Activated CD4-positive, alpha-beta T cell treated with anti-CD3 and anti-CD28 coated beads, Interleukin-2, amount 50 U/mL, for 24 hours (primary cell): ENCODE measurements around the gene SPAG16.
"Not testable (repeated sequence)": the region's sequence is repeated elsewhere in the genome, so short reads cannot be mapped to it uniquely, and the experiment has no call there.

ENCODE experiments used
- DNase-seq, 2 donors: peaks; one replicate each; pipeline ENCODE4 v3.0.0-alpha.2; 2020; ENCODE audit warnings: low read depth in 1 of 2, low spot score in 1 of 2

SPAG16 gene

GRCh38 chr2:214062279-214062678 lies 778.0 kb downstream of the SPAG16 start:
- not testable (repeated sequence) for DNase-seq

DNA sequence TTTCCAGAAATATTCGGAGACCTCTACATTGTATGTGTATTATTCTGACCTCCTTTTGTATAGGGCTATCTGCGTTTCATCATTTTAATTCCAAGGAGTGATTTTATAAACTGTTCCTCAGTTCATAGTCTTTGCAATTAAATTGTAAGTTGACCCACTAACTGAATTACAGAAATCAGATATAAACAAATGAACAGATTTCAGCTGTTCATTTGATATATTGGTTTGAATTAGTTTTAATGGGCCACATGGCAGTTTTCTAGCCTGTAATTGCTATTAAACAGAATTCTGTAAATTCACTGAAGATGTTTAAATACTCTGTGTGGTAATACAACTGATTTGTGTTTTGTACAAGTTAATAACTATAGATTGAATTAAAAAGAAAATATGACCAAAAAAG lies 780.2 kb downstream of the SPAG16 start:
- no peak for DNase-seq

DNA sequence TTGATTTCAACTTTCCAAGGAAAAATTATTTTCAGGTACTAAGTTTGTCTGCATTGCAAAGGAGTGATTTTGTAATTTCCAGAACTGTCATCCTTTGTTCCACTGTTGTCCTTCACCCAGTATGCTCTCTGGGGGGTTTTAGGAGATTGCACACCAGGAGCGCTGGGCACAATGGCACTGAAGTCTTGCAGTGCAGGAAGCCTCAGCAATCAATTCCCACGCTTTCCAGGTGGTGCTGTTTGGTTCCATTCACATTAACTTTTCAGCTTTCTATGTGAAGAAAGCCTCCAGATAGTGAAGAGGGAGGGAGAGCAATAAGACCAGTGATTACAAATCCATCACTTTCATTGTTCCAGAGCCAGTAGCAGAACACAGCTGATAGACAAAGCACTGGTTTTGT lies 782.6 kb downstream of the SPAG16 start:
- no peak for DNase-seq

- DNase-seq, result no peak
Measured at GRCh38 chr2:214069254-214069653, 785.0 kb downstream of the SPAG16 start.

GRCh38 chr2:214075456-214075855 lies 791.2 kb downstream of the SPAG16 start:
- DNase-seq, result no peak

DNA sequence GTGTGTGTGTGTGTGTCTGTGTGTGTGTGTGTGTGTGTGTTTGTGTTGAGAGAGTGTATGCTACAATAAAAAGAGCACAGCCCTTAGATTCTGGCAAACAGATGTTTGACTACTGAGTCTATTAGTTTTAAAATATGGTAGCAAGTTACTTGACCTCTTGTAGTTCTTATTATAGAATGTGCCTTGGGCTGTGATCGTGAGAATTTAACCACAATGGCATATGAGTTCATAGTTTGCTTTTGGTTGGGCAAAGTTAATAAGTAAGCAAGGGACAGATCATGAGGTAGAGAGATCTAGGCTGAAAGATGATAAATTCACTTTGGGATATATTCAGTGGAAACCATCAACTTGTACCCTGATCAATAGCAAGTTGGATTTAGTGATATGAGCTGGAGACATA lies 792.3 kb downstream of the SPAG16 start:
- no peak for DNase-seq

GRCh38 chr2:214077727-214078126 lies 793.5 kb downstream of the SPAG16 start:
- no peak for DNase-seq

GRCh38 chr2:214079032-214079431 lies 794.8 kb downstream of the SPAG16 start:
- DNase-seq, result no peak

GRCh38 chr2:214088536-214088935 lies 804.3 kb downstream of the SPAG16 start:
- no peak for DNase-seq

DNA sequence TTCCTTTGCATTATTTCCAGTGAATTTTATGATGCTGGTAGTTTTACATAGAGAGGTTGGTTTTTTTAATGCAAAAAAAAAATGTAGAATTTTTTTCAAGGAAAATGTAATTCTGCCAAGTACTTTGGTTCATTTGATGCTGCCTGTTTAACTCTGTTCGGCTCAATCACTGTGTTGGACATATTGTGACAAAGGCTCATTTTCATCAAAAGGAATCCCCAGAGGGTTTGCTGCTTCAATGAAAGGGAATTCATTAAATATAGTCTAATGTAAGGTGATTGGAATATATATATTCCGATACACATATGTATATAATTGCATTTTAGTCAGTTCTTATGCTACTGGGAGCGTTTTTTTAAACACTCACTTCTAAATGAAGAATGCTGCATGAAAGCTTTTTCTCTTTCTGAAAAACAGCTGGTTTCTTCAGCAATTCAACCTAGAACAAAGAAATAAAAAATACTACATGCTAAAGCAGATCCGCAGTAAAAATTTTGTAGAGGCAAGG lies 812.0 kb downstream of the SPAG16 start:
- DNase-seq, result no peak

- DNase-seq, result no peak
Measured at GRCh38 chr2:214098811-214099210, 814.5 kb downstream of the SPAG16 start.

DNA sequence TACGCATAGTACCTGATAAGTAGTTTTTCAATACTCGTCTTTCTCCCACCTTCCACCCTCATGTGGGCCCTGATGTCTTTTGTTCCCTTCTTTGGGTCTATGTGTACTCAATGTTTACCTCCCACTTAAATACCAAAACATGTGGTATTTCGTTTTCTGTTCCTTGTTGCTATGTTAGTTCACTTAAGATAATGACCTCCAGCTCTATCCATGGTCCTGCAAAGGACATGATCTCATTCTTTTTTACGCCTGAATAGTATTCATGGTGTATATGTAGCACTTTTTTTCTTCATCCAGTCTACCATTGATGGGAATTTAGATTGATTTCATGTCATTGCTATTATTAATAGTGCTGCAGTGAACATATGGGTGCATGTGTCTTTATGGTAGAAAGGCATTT lies 816.2 kb downstream of the SPAG16 start:
- no peak for DNase-seq

GRCh38 chr2:214103276-214104001 lies 819.2 kb downstream of the SPAG16 start:
- no peak for DNase-seq

GRCh38 chr2:214104219-214104618 lies 820.0 kb downstream of the SPAG16 start:
- no peak for DNase-seq

- no peak for DNase-seq
Measured at GRCh38 chr2:214104967-214105366, 820.7 kb downstream of the SPAG16 start.

GRCh38 chr2:214107726-214108125 lies 823.5 kb downstream of the SPAG16 start:
- no peak for DNase-seq

GRCh38 chr2:214108598-214108997 lies 824.3 kb downstream of the SPAG16 start:
- DNase-seq, result no peak

GRCh38 chr2:214117054-214117453 lies 832.8 kb downstream of the SPAG16 start:
- no peak for DNase-seq

DNA sequence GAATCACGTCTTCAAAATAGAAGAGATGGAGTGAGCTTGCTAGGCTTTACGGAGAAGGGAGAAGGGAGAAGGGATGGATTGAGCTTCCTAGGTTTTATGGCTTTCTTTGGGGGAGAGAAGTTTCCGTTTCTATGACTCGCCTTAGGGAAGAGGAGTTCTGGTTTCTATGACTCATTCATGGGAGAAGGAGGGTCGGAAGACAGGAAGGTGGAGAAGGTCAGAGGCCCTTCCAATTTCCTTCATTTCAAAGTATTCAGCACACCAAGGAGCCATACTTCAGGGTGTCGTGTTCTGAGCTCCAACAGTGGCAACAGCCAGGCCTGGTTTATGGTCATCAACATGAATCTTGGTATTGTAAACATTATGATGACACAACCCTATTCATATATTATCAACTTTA lies 841.9 kb downstream of the SPAG16 start:
- no peak for DNase-seq

- DNase-seq, result no peak
Measured at GRCh38 chr2:214127170-214127569, 842.9 kb downstream of the SPAG16 start.

- no peak for DNase-seq
Measured at GRCh38 chr2:214127571-214127970, 843.3 kb downstream of the SPAG16 start.

- no peak for DNase-seq
Measured at GRCh38 chr2:214128040-214128439, 843.8 kb downstream of the SPAG16 start.

DNA sequence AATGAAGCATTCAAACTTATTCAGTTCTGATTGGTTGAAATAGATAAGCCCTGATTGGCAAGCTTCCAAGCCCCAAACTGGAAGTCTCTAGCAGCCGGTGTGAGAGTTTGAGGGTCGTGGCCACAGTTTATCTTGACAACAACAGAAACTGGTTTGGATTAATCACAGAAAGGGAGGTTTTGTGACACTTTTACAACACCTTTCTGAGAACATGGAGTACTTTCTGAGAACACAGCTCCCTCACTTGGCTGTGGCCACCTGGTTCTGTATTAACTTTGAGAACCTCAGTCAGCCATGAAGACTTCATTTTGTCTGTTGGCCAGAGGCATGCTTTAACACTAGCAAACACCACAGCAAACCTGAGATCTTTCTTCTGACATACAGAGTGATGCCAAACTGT lies 845.9 kb downstream of the SPAG16 start:
- no peak for DNase-seq
